ENCODE measurements around the gene CEBPG. TPM values are rescaled to one million over a fixed set of nuclear protein-coding genes. Genes with fewer than 3 reads are reported as not detected.

Gene CEBPG
- total RNA-seq, 1 experiment from 2014 or later: 21.2 TPM

- no peaks in the 10 kb centered on the region for H3K27me3 ChIP-seq
- peaks cover 41% of the 10 kb centered on the region for H3K36me3 ChIP-seq
- DNase-seq: peak; percentile 39
- no peaks in the 10 kb centered on the region for H3K9me3 ChIP-seq
- H3K4me3 ChIP-seq: peak overlapping the region; percentile 68
These were observed 766 bp downstream of the CEBPG start for GRCh38 chr19:33374236-33374714.

- Histone ChIP-seq H3K9me3 (no peaks in the 10 kb centered on the region), H3K36me3 (peaks cover 50% of the 10 kb centered on the region), H3K27me3 (no peaks in the 10 kb centered on the region), H3K4me3 (peak overlapping the region; percentile 68)
- no peak for DNase-seq
These were observed 1.8 kb downstream of the CEBPG start for GRCh38 chr19:33375156-33375836.

- peaks cover 55% of the 10 kb centered on the region for H3K36me3 ChIP-seq
- H3K4me3 ChIP-seq: no peak overlapping the region
- H3K9me3 ChIP-seq: no peaks in the 10 kb centered on the region
- H3K27me3 ChIP-seq: no peaks in the 10 kb centered on the region
- DNase-seq: no peak
These were observed 2.3 kb downstream of the CEBPG start for GRCh38 chr19:33375837-33376159.

GRCh38 chr19:33376423-33376822, 2.9 kb downstream of the CEBPG start:
- H3K4me3 ChIP-seq: no peak overlapping the region
- peaks cover 61% of the 10 kb centered on the region for H3K36me3 ChIP-seq
- DNase-seq: peak; percentile 85
- no peaks in the 10 kb centered on the region for H3K9me3 ChIP-seq
- no peaks in the 10 kb centered on the region for H3K27me3 ChIP-seq

GRCh38 chr19:33376941-33377557, 3.5 kb downstream of the CEBPG start:
- Histone ChIP-seq H3K9me3 (no peaks in the 10 kb centered on the region), H3K36me3 (peaks cover 68% of the 10 kb centered on the region), H3K27me3 (no peaks in the 10 kb centered on the region), H3K4me3 (no peak overlapping the region)
- no peak for DNase-seq

- Histone ChIP-seq H3K4me3 (no peak overlapping the region), H3K36me3 (peaks cover 70% of the 10 kb centered on the region), H3K27me3 (no peaks in the 10 kb centered on the region), H3K9me3 (no peaks in the 10 kb centered on the region)
- no peak for DNase-seq
These were observed 4.3 kb downstream of the CEBPG start for GRCh38 chr19:33377586-33378475.

- no peak overlapping the region for H3K4me3 ChIP-seq
- no peaks in the 10 kb centered on the region for H3K27me3 ChIP-seq
- no peak for DNase-seq
- no peaks in the 10 kb centered on the region for H3K9me3 ChIP-seq
- H3K36me3 ChIP-seq: peaks cover 83% of the 10 kb centered on the region
These were observed 5.8 kb downstream of the CEBPG start for GRCh38 chr19:33379151-33379829.

- no peak for DNase-seq
- no peaks in the 10 kb centered on the region for H3K9me3 ChIP-seq
- peaks cover 82% of the 10 kb centered on the region for H3K36me3 ChIP-seq
- no peak overlapping the region for H3K4me3 ChIP-seq
- no peaks in the 10 kb centered on the region for H3K27me3 ChIP-seq
These were observed 7.6 kb downstream of the CEBPG start for GRCh38 chr19:33381101-33381500.

GRCh38 chr19:33382006-33382405, 8.5 kb downstream of the CEBPG start:
- no peaks in the 10 kb centered on the region for H3K27me3 ChIP-seq
- no peak for DNase-seq
- H3K9me3 ChIP-seq: no peaks in the 10 kb centered on the region
- H3K36me3 ChIP-seq: peaks cover 82% of the 10 kb centered on the region
- H3K4me3 ChIP-seq: no peak overlapping the region

GRCh38 chr19:33382982-33383381, 9.5 kb downstream of the CEBPG start:
- H3K27me3 ChIP-seq: no peaks in the 10 kb centered on the region
- no peak for DNase-seq
- H3K4me3 ChIP-seq: no peak overlapping the region
- peaks cover 90% of the 10 kb centered on the region for H3K36me3 ChIP-seq
- H3K9me3 ChIP-seq: no peaks in the 10 kb centered on the region

- Histone ChIP-seq H3K9me3 (no peaks in the 10 kb centered on the region), H3K4me3 (no peak overlapping the region), H3K27me3 (no peaks in the 10 kb centered on the region), H3K36me3 (peaks cover 82% of the 10 kb centered on the region)
- no peak for DNase-seq
These were observed 10.3 kb downstream of the CEBPG start for GRCh38 chr19:33383720-33384292.

GRCh38 chr19:33384983-33385382, 11.5 kb downstream of the CEBPG start:
- no peaks in the 10 kb centered on the region for H3K27me3 ChIP-seq
- peaks cover 74% of the 10 kb centered on the region for H3K36me3 ChIP-seq
- no peaks in the 10 kb centered on the region for H3K9me3 ChIP-seq

GRCh38 chr19:33385956-33386355, 12.4 kb downstream of the CEBPG start:
- no peak overlapping the region for H3K4me3 ChIP-seq
- peaks cover 66% of the 10 kb centered on the region for H3K36me3 ChIP-seq
- no peaks in the 10 kb centered on the region for H3K27me3 ChIP-seq
- no peaks in the 10 kb centered on the region for H3K9me3 ChIP-seq
- no peak for DNase-seq

More at GRCh38 chr19:33384983-33385382, 11.5 kb downstream of the CEBPG start:
- no peak overlapping the region for H3K4me3 ChIP-seq
- DNase-seq: no peak

- Histone ChIP-seq H3K4me3 (no peak overlapping the region), H3K36me3 (peaks cover 62% of the 10 kb centered on the region), H3K9me3 (no peaks in the 10 kb centered on the region), H3K27me3 (no peaks in the 10 kb centered on the region)
- DNase-seq: no peak
These were observed 12.9 kb downstream of the CEBPG start for GRCh38 chr19:33386361-33386858.

GRCh38 chr19:33387351-33388230, 14.1 kb downstream of the CEBPG start:
- no peaks in the 10 kb centered on the region for H3K9me3 ChIP-seq
- peaks cover 53% of the 10 kb centered on the region for H3K36me3 ChIP-seq
- no peaks in the 10 kb centered on the region for H3K27me3 ChIP-seq
- DNase-seq: no peak
- H3K4me3 ChIP-seq: no peak overlapping the region

Measured in MG63 (cell line).